Osteocyte (in vitro differentiated cells): Measurements from ENCODE around the gene CD6. TPM values are rescaled to one million over a fixed set of nuclear protein-coding genes. Genes with fewer than 3 reads are reported as not detected.

Source experiments
- DNase-seq: peaks from one replicate; pipeline ENCODE4 v3.0.0; 2021; ENCODE audit warnings: mixed read lengths; ENCODE audit not compliant: unreplicated experiment; ENCODE audit errors: extremely low spot score
- H3K27ac Mint-ChIP-seq: one replicate; pipeline ENCODE4 v1.8.0; 2021; ENCODE audit warnings: mild to moderate bottlenecking, mixed read lengths; ENCODE audit not compliant: unreplicated experiment
- H3K27me3 Mint-ChIP-seq: one replicate; pipeline ENCODE4 v1.8.0; 2021; ENCODE audit warnings: mixed read lengths; ENCODE audit not compliant: unreplicated experiment
- H3K36me3 Mint-ChIP-seq: one replicate; pipeline ENCODE4 v1.8.0; 2021; ENCODE audit warnings: mixed read lengths; ENCODE audit not compliant: unreplicated experiment
- H3K4me1 Mint-ChIP-seq: one replicate; pipeline ENCODE4 v1.8.0; 2021; ENCODE audit warnings: mixed read lengths; ENCODE audit not compliant: unreplicated experiment
- H3K4me3 Mint-ChIP-seq: one replicate; pipeline ENCODE4 v1.8.0; 2021; ENCODE audit warnings: mild to moderate bottlenecking, moderate library complexity, mixed read lengths; ENCODE audit not compliant: unreplicated experiment
- H3K9me3 Mint-ChIP-seq: one replicate; pipeline ENCODE4 v1.8.0; 2021; ENCODE audit warnings: mixed read lengths; ENCODE audit not compliant: unreplicated experiment
- CTCF ChIP-seq: fragments of 200-600 bp; sonication (generic); IDR thresholded peaks from 2 replicates; pipeline ENCODE4 v1.5.0; 2021; ENCODE audit warnings: antibody characterized with exemption, mild to moderate bottlenecking, moderate library complexity
- total RNA-seq: library from RNA; stranded (reverse); gene quantifications from 2 replicates; pipeline ENCODE4 v1.2.1, GENCODE V29; 2021

The CD6 gene
- total RNA-seq, 1 donor from 2014 or later = not detected

- Mint-ChIP-seq H3K9me3 (no peaks in the 10 kb centered on the region), H3K27me3 (no peaks in the 10 kb centered on the region), H3K36me3 (peaks cover 20% of the 10 kb centered on the region), H3K4me3 (no peak overlapping the region), H3K4me1 (no peaks in the 10 kb centered on the region), H3K27ac (no peak overlapping the region)
- DNase-seq = no peak
- TF ChIP-seq CTCF = no peak
Observed at GRCh38 chr11:60942970-60943565, 28.4 kb upstream of the CD6 start.

DNA sequence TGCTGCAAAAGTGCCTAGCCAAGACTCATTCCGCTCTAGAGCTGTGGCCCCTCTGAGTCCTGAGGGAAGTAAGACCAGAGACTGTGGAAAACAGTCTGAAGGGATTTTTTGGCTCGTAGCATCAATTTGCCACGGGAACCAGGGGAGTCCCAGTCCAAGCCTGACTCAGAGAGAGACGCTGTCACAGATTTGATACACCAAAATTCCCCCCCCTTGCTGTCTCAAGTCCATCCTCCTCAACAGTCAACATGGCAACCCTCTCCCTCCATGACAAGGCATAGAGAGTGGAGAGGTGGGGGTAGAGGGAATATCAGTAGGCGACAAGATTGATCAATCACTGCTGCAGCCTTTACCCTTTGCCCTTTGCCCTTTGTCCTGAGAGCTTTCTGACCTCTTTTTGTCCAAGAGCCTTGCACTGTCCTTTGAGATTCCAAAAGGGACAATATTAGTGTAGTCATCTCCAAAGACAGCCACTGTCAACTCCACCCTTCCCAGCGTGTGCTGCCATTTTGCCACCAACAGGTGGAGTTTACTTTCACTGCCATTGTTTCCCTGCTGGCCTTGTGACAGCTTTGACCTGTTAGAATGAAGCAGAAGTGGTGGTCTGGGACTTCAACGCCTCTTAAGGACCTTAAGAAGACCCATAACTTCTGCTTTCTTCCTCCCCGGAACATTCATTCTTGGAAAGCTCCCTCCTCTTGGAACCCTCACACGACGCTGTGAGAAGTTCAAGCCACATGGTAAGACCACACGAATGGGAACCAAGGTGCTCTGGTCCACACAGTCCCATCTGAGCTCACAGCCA lies 26.8 kb upstream of the CD6 start:
- Mint-ChIP-seq H3K27me3 (no peaks in the 10 kb centered on the region), H3K9me3 (no peaks in the 10 kb centered on the region), H3K36me3 (peaks cover 20% of the 10 kb centered on the region), H3K27ac (no peak overlapping the region), H3K4me1 (no peaks in the 10 kb centered on the region), H3K4me3 (no peak overlapping the region)
- TF ChIP-seq CTCF = peak; percentile 16
- no peak for DNase-seq

GRCh38 chr11:60945295-60945667 lies 26.2 kb upstream of the CD6 start:
- no peak for TF ChIP-seq CTCF
- H3K27me3 Mint-ChIP-seq = no peaks in the 10 kb centered on the region
- no peak overlapping the region for H3K4me3 Mint-ChIP-seq
- H3K4me1 Mint-ChIP-seq = peaks cover 4% of the 10 kb centered on the region
- no peak overlapping the region for H3K27ac Mint-ChIP-seq
- no peak for DNase-seq
- peaks cover 20% of the 10 kb centered on the region for H3K36me3 Mint-ChIP-seq
- H3K9me3 Mint-ChIP-seq = no peaks in the 10 kb centered on the region

GRCh38 chr11:60946601-60947264 lies 24.7 kb upstream of the CD6 start:
- no peak for TF ChIP-seq CTCF
- Mint-ChIP-seq H3K4me1 (peaks cover 7% of the 10 kb centered on the region), H3K36me3 (peaks cover 10% of the 10 kb centered on the region), H3K4me3 (no peak overlapping the region), H3K9me3 (no peaks in the 10 kb centered on the region), H3K27me3 (no peaks in the 10 kb centered on the region), H3K27ac (no peak overlapping the region)
- no peak for DNase-seq

DNA sequence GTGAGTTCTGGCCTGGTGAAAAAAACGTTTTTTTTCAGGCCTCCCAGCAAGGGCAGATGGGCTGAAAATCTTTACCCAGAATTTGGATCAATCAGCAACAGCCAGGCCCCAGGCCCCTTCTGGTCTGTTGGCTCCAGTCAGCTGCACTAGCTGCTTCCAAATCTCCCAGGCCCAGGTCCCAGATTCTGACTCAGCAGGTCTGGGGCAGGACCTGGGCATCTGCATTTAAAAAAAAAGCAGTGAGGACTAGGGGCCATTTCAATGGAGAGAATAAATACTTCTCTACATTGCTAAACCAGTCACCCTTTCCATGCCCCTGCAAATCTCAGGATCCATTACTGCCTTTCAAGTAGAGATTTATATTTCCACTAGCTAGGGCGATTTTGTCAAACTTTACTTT lies 23.8 kb upstream of the CD6 start:
- H3K36me3 Mint-ChIP-seq = peaks cover 10% of the 10 kb centered on the region
- no peaks in the 10 kb centered on the region for H3K27me3 Mint-ChIP-seq
- H3K9me3 Mint-ChIP-seq = no peaks in the 10 kb centered on the region
- H3K4me1 Mint-ChIP-seq = peaks cover 15% of the 10 kb centered on the region
- DNase-seq = no peak
- no peak for TF ChIP-seq CTCF
- H3K27ac Mint-ChIP-seq = no peak overlapping the region
- no peak overlapping the region for H3K4me3 Mint-ChIP-seq
